ENCODE data around the gene KANTR. TPM values are rescaled to one million over a fixed set of nuclear protein-coding genes. Genes with fewer than 3 reads are reported as not detected.

The KANTR gene
- total RNA-seq, 1 experiment from 2014 or later: 7.7 TPM

DNA sequence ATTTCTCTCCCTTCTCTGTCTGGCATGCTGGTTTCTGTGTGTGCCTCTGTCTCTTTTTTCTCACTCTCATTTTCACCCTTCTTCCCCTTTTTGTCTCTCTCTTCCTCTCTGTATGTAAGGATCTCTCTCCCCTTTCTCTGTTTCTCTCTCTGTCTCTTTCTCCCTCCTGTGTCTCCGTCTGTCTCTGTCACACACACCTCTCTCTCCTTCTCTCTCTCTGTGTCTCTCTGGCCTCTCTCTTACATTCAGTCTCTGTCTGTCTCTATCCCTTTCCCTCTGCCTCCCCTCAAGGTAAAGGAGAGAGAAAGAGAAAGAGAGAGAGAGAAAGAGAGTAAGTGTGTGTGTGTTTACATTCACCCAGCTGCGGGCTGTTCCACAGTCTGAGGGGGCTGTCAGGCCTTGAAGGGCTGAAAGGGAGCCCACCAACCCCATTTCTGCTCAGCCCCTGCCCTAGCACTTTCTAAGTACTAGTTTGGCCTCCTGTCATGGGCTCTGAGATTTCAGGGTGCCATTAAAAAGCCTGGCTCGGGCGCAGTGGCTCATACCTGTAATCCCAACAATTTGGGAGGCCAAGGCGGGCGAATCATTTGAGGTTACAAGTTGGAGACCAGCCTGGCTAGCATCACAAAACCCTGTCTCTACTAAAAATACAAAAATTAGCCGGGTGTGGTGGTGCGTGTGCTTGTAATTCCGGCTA is 21.4 kb upstream of the KANTR start:
- Histone ChIP-seq H2AFZ (ENCODE audit: low read length) (no peak overlapping the region), H4K8ac (replicated peaks; ENCODE audit: insufficient read length, low read depth, low read length) (no peak overlapping the region), H3K9ac (ENCODE audit: extremely low read depth, insufficient read length, low read length) (no peak overlapping the region), H4K20me1 (ENCODE audit: control insufficient read depth, insufficient read depth, insufficient read length) (no peaks in the 10 kb centered on the region), H3K14ac (ENCODE audit: insufficient read depth, low read length) (no peak overlapping the region), H3K4ac (ENCODE audit: low read depth, low read length) (no peak overlapping the region), H4K5ac (ENCODE audit: insufficient read length, low read depth, low read length) (no peak overlapping the region), H2BK120ac (ENCODE audit: low read depth, low read length, poor library complexity, severe bottlenecking) (no peak overlapping the region), H2BK20ac (ENCODE audit: low read depth, low read length, poor library complexity, severe bottlenecking) (no peak overlapping the region), H3T11ph (ENCODE audit: low read length) (no peak overlapping the region), H2BK12ac (ENCODE audit: insufficient read length, low read depth, low read length) (no peak overlapping the region), H3K23ac (ENCODE audit: insufficient read length, low read depth, low read length) (no peak overlapping the region), H4K91ac (ENCODE audit: insufficient read length, low read depth, low read length) (no peak overlapping the region), H3K9me3 (ENCODE audit: control insufficient read depth, low read depth, low read length) (peaks cover 22% of the 10 kb centered on the region), H2BK15ac (ENCODE audit: low read depth, low read length) (no peak overlapping the region), H3K4me1 (ENCODE audit: insufficient read depth, low read length) (no peaks in the 10 kb centered on the region), H2BK5ac (ENCODE audit: insufficient read length, low read length) (no peak overlapping the region), H3K27me3 (ENCODE audit: insufficient read depth, low read length) (no peaks in the 10 kb centered on the region), H3K4me2 (ENCODE audit: insufficient read depth, insufficient read length, low read length) (no peak overlapping the region), H3K23me2 (ENCODE audit: insufficient read length, low read depth, low read length, poor library complexity, severe bottlenecking) (peaks cover 4% of the 10 kb centered on the region), H3K56ac (ENCODE audit: insufficient read length, low read depth, low read length) (no peak overlapping the region), H3K79me2 (ENCODE audit: insufficient read depth, low read length) (no peaks in the 10 kb centered on the region), H3K79me1 (ENCODE audit: insufficient read depth, low read depth, low read length, poor library complexity, severe bottlenecking) (no peaks in the 10 kb centered on the region), H2AK5ac (ENCODE audit: insufficient read length, low read length) (no peak overlapping the region), H3K27ac (ENCODE audit: insufficient read length, low read depth, low read length) (no peak overlapping the region), H3K18ac (ENCODE audit: insufficient read length, low read depth, low read length) (no peak overlapping the region)
- TF ChIP-seq, protein P1, sequence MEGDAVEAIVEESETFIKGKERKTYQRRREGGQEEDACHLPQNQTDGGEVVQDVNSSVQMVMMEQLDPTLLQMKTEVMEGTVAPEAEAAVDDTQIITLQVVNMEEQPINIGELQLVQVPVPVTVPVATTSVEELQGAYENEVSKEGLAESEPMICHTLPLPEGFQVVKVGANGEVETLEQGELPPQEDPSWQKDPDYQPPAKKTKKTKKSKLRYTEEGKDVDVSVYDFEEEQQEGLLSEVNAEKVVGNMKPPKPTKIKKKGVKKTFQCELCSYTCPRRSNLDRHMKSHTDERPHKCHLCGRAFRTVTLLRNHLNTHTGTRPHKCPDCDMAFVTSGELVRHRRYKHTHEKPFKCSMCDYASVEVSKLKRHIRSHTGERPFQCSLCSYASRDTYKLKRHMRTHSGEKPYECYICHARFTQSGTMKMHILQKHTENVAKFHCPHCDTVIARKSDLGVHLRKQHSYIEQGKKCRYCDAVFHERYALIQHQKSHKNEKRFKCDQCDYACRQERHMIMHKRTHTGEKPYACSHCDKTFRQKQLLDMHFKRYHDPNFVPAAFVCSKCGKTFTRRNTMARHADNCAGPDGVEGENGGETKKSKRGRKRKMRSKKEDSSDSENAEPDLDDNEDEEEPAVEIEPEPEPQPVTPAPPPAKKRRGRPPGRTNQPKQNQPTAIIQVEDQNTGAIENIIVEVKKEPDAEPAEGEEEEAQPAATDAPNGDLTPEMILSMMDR (conservative IDR thresholded peaks at IDR 0.05): no peak
- peaks cover 1 to 10% (median 4%) of the 10 kb centered on the region in 3 experiments; a peak in 5 of 7 replicates for H3K36me3 Mint-ChIP-seq (ENCODE audit: insufficient read depth in 1 of 3, low read depth in 3 of 3)
- no peak overlapping the region for H3K27ac Mint-ChIP-seq
- peaks cover 13 to 14% of the 10 kb centered on the region in 2 experiments for H3K4me1 Mint-ChIP-seq
- H3K4me3 Mint-ChIP-seq: peak overlapping the region; percentile 52 to 79
- peaks cover 3% of the 10 kb centered on the region for H3K27me3 Mint-ChIP-seq (ENCODE audit: low read depth)
- no CpG with 5 or more reads among the region's 9 CpGs for WGBS (ENCODE audit: extremely low coverage, insufficient read length, low lambda C conversion rate)
- H3K9me3 Mint-ChIP-seq: peaks cover 63% of the 10 kb centered on the region in 2 experiments
- no peak for DNase-seq

Data from H9 (cell line).